AG09319 (cell line): ENCODE data around the gene GLI3.

Experiments
- DNase-seq: peaks from one replicate; pipeline ENCODE4 v3.0.0-alpha.2; 2010; ENCODE audit warnings: low read depth; ENCODE audit errors: extremely low read depth
- TF ChIP-seq, protein P1 (sequence below): IDR thresholded peaks from 2 replicates; pipeline ENCODE4 v1.5.1; 2011; ENCODE audit warnings: low read depth, mild to moderate bottlenecking, inconsistent platforms, low read length, moderate library complexity

GLI3 gene

DNA sequence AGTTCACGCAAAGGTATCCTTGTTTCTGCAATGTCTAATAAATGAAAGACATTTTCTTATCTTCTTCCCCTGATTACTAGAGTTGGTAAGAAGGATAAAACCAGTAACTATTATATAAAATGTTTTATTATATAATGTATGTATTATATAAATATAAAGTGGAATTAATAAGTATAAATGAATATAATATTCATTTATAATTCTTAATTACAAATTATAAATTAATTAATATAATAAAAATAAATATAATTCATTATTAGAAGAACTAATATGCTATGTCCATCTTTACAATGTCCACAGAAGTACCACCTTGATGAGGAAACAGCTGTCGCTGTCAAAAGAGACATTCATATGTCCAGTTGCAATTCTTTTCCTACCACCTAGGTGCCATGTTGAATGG, 177.7 kb downstream of the GLI3 start:
- DNase-seq: no peak
- TF ChIP-seq, protein P1, sequence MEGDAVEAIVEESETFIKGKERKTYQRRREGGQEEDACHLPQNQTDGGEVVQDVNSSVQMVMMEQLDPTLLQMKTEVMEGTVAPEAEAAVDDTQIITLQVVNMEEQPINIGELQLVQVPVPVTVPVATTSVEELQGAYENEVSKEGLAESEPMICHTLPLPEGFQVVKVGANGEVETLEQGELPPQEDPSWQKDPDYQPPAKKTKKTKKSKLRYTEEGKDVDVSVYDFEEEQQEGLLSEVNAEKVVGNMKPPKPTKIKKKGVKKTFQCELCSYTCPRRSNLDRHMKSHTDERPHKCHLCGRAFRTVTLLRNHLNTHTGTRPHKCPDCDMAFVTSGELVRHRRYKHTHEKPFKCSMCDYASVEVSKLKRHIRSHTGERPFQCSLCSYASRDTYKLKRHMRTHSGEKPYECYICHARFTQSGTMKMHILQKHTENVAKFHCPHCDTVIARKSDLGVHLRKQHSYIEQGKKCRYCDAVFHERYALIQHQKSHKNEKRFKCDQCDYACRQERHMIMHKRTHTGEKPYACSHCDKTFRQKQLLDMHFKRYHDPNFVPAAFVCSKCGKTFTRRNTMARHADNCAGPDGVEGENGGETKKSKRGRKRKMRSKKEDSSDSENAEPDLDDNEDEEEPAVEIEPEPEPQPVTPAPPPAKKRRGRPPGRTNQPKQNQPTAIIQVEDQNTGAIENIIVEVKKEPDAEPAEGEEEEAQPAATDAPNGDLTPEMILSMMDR: no peak

DNA sequence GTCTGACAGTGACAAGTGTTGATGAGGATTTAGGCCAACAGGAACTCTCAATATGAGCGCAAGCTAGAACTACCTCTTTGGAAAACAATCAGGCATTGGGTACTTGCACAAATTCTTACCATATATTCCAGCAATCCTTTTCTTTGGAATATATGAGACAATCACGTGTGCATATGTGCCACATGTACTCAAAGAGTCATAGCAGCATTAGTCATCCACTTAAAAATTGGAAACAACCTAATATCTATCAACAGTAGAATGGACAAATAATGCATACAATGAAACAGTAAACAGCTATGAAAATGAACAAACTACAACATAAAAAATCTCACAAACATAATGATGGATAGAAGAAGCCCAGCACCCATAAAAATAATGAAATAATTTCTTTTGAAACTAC, 179.7 kb downstream of the GLI3 start:
- no peak for DNase-seq

DNA sequence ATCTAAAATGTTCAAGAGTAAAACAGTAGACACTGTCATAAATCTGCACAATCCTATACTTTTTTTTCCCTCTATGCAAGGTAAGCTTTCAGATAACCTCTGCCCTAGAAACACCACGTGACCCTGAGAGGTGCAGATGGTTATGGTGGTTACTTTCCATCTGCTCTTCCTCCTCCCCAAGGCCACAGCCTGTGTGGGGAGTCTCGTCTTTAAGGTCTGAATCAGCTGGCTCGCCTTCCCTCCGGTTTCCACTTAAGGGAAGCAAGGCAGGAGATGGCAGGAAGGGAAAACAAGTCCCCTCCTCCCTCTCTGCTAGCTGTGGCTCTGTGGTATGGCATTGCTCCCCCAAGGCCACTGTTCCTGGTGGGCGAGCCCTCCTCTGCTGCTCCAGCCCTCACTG, 181.8 kb downstream of the GLI3 start:
- DNase-seq: no peak
- TF ChIP-seq, protein P1: no peak

More for the DNA sequence above, 179.7 kb downstream of the GLI3 start:
- TF ChIP-seq, protein P1: no peak

DNA sequence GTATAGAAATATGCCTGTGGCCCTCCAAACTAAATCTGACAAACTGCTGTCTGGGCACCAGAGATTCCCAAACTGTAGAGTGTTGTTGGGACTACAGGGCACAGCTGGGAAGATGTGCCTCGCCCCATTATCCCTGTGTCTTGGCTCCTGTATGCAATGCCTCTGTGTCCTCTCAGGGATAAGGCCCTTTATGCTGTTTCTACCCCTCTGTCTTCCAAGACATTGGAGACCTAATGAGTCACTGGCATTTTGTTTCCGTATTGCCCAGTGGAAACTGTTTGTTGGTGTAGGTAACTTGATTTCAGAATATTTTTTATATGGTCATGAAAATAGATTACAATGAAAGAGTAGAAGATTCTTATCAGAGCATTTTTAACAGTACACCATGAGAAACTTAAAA, 183.2 kb downstream of the GLI3 start:
- TF ChIP-seq, protein P1: no peak
- DNase-seq: no peak

DNA sequence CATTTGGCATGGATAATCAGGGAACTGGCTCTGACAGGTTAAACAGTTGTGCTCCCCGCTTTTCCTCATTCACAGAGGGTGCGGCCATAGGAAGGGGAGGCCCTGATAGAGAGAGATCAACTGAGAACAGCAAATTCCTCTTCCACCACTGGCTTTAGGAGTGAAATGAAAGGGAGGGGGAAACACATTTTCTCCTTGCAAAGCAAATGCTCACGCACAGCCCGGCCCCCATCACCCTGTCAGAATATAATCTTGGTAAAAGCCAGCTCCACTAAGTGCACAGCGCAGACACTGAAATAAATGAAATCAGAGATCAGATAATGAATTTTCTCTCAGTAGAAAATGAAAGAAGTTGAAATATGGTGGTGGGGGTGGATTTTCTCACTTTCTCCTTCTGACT, 187.2 kb downstream of the GLI3 start:
- TF ChIP-seq, protein P1: no peak

DNA sequence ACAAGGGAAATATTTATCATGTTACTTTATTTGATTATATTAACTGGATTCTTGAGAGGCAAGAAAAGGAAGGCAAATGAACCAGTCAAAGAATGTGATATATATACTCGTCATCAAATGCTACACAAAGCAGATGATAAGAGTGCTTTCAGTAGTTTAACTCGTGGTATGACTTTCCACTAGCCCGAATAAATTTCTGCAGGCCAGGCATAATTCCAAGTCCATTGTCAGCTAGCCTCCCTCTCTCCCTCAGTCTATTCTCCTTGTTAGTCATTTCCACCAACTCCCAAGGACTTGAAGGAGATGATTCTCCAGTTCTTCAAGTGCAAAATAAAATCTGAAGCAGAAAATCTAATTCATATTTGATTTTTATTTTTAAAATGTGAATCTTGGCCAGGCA, 190.5 kb downstream of the GLI3 start:
- no peak for DNase-seq
- TF ChIP-seq, protein P1: no peak

More for the DNA sequence above, 187.2 kb downstream of the GLI3 start:
- DNase-seq: no peak

DNA sequence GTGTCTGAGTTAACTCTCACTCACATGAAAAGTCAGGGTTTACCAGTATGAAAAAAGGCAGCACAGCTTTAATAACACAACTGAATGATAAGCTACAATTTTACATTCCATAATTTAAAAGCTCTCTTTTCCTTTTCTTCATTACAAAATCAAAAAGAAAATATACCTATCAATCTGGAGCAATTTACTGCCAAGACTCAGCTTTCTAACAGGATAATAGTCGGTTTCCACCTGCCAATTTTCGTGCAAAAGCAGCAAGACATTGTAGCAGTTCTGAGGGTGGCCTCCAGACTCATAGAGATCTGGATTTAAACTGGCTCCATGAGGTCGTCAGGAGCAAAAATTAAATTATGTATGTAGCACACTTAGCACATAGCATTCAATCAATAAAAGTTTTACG, 191.0 kb downstream of the GLI3 start:
- DNase-seq: no peak
- TF ChIP-seq, protein P1: no peak

DNA sequence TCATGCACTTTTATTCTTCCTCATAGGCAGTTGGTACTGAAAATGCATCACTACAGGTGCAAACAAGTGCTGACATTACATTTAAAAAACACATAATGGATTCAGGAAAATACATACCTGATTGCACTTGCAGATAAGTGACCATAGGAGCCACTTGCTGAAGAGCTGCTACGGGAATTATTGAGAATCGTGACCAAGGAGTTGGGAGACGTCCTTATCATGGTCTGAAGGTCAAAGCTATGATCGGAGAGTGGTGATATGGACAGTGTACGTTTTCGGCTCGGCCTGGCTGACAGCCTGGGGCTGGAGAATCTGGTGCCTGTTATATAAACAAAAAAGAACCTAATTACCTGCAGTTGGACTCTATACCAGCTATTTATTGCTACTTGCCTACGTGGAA, 197.1 kb downstream of the GLI3 start:
- TF ChIP-seq, protein P1: no peak
- no peak for DNase-seq
